A549 (cell line): ENCODE results near the gene GBGT1.

Source experiments
- CBX2 ChIP-seq: fragments of 200-600 bp; sonication (generic); IDR thresholded peaks from 2 replicates; pipeline ENCODE4 v1.6.1; 2016; ENCODE audit warnings: low read depth, mild to moderate bottlenecking, borderline replicate concordance
- EP300 ChIP-seq, 2 experiments: fragments of >200 bp; sonication (Bioruptor Twin); formaldehyde crosslinking; IDR thresholded peaks; 2 replicates in 1 of 2; 3 replicates in 1 of 2; pipeline ENCODE4 v1.6.1; 2016 to 2017
- GATA3 ChIP-seq: IDR thresholded peaks from 2 replicates; pipeline ENCODE4 v1.6.1; 2012; ENCODE audit warnings: borderline replicate concordance
- HOXA7 ChIP-seq: fragments of 250-450 bp; sonication (Bioruptor Pico); IDR thresholded peaks from 2 replicates; pipeline ENCODE4 v1.5.0; 2020; ENCODE audit warnings: mild to moderate bottlenecking, moderate library complexity
- HOXB13 ChIP-seq: fragments of 250-450 bp; sonication (Bioruptor Pico); IDR thresholded peaks from 2 replicates; pipeline ENCODE4 v1.5.0; 2020; ENCODE audit warnings: low read depth, mild to moderate bottlenecking, moderate library complexity
- HOXB5 ChIP-seq: fragments of 250-450 bp; sonication (Bioruptor Pico); IDR thresholded peaks from 2 replicates; pipeline ENCODE4 v1.5.0; 2020; ENCODE audit warnings: mild to moderate bottlenecking, moderate library complexity
- POLR2A ChIP-seq: IDR thresholded peaks from 2 replicates; pipeline ENCODE4 v1.6.1; 2012; ENCODE audit warnings: mild to moderate bottlenecking, low read length
- RNF2 ChIP-seq: fragments of 200-600 bp; sonication (generic); IDR thresholded peaks from 2 replicates; pipeline ENCODE4 v1.6.1; 2016; ENCODE audit warnings: low read depth, mild to moderate bottlenecking, antibody characterized with exemption, moderate library complexity, borderline replicate concordance
- TF ChIP-seq, protein P1 (sequence below): fragments of >200 bp; sonication (Bioruptor Twin); formaldehyde crosslinking; IDR thresholded peaks from 3 replicates; pipeline ENCODE4 v1.5.1; 2016
- TF ChIP-seq, protein P2 (sequence below): IDR thresholded peaks from 2 replicates; pipeline ENCODE4 v1.6.1; 2012
- TF ChIP-seq, protein P3 (sequence below): fragments of 250-450 bp; sonication (Bioruptor Pico); IDR thresholded peaks from 2 replicates; pipeline ENCODE4 v1.5.0; 2021; ENCODE audit warnings: mild to moderate bottlenecking, moderate library complexity, borderline replicate concordance
- TF ChIP-seq, protein P4 (sequence below): IDR thresholded peaks from 2 replicates; pipeline ENCODE4 v1.6.1; 2012

DNA sequence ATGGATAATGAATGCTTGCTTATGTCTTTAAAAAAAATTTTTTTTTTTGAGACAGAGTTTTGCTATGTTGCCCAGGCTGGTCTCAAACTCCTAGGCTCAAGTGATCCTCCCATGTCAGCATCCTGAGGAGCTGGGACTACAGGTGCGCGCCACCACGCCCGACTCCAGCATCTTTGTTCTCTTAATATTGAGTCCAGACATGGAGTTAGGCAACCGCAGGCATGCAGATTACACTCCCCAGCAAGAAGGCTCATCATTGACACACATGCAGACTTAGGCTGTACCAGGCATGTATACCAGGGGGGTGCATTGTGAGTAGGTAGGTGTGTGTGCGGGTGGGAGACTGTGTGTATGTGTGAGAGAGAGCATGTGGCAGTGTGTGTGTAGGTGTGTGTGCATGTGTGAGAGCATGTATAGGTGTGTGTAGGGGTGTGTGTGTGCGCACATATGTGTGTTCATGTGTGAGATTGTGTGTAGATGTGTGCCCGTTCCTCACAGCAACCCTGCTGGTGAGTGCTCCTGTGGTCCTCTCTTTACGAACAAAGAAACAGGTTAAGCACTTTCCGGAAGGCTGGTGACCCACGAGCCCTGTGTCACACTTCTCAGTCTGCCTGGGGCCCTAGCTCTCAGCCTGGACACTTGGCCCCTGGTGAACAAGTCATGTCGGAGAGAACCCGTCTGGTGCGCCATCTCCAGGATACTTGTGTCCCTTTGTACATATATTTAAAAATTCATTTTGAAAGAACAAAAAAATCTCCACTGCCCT, 39.2 kb upstream of the GBGT1 start:
- TF ChIP-seq, protein P1, sequence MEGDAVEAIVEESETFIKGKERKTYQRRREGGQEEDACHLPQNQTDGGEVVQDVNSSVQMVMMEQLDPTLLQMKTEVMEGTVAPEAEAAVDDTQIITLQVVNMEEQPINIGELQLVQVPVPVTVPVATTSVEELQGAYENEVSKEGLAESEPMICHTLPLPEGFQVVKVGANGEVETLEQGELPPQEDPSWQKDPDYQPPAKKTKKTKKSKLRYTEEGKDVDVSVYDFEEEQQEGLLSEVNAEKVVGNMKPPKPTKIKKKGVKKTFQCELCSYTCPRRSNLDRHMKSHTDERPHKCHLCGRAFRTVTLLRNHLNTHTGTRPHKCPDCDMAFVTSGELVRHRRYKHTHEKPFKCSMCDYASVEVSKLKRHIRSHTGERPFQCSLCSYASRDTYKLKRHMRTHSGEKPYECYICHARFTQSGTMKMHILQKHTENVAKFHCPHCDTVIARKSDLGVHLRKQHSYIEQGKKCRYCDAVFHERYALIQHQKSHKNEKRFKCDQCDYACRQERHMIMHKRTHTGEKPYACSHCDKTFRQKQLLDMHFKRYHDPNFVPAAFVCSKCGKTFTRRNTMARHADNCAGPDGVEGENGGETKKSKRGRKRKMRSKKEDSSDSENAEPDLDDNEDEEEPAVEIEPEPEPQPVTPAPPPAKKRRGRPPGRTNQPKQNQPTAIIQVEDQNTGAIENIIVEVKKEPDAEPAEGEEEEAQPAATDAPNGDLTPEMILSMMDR, result no peak
- TF ChIP-seq CBX2 (no peak), RNF2 (no peak), HOXA7 (CRISPR knock-in tag) (no peak), POLR2A (no peak), GATA3 (no peak), HOXB5 (CRISPR knock-in tag) (no peak), EP300 (IDR thresholded peaks at IDR 0.05) (no peak), HOXB13 (CRISPR knock-in tag) (no peak)
- TF ChIP-seq, protein P2, sequence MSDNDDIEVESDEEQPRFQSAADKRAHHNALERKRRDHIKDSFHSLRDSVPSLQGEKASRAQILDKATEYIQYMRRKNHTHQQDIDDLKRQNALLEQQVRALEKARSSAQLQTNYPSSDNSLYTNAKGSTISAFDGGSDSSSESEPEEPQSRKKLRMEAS, result no peak
- TF ChIP-seq, protein P3, sequence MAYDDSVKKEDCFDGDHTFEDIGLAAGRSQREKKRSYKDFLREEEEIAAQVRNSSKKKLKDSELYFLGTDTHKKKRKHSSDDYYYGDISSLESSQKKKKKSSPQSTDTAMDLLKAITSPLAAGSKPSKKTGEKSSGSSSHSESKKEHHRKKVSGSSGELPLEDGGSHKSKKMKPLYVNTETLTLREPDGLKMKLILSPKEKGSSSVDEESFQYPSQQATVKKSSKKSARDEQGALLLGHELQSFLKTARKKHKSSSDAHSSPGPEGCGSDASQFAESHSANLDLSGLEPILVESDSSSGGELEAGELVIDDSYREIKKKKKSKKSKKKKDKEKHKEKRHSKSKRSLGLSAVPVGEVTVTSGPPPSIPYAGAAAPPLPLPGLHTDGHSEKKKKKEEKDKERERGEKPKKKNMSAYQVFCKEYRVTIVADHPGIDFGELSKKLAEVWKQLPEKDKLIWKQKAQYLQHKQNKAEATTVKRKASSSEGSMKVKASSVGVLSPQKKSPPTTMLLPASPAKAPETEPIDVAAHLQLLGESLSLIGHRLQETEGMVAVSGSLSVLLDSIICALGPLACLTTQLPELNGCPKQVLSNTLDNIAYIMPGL (CRISPR knock-in tag), result no peak
- TF ChIP-seq, protein P4, sequence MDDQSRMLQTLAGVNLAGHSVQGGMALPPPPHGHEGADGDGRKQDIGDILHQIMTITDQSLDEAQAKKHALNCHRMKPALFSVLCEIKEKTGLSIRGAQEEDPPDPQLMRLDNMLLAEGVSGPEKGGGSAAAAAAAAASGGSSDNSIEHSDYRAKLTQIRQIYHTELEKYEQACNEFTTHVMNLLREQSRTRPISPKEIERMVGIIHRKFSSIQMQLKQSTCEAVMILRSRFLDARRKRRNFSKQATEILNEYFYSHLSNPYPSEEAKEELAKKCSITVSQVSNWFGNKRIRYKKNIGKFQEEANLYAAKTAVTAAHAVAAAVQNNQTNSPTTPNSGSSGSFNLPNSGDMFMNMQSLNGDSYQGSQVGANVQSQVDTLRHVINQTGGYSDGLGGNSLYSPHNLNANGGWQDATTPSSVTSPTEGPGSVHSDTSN, result no peak
